Activated T-cell treated with anti-CD3 and anti-CD28 coated beads, Interleukin-2, amount 50 U/mL, for 72 hours (primary cell): Measurements from ENCODE around the gene NACAD. TPM values are rescaled to one million over a fixed set of nuclear protein-coding genes. Genes with fewer than 3 reads are reported as not detected.

Experiments
- ATAC-seq, 2 donors: fragments of 150-1000 bp; cut with Tn5 transposase; replicated peaks in 1 of 2; 2 replicates each; pipeline ENCODE4 v1.10.0; 2021; ENCODE audit warnings: moderate library complexity in 2 of 2, mild to moderate bottlenecking in 1 of 2
- DNase-seq, 2 donors: peaks; one replicate each; pipeline ENCODE4 v3.0.0; 2021 to 2022; ENCODE audit warnings: mixed read lengths in 1 of 2
- H3K27ac Mint-ChIP-seq: one replicate; pipeline ENCODE4 v1.8.0; 2022; ENCODE audit warnings: mild to moderate bottlenecking, moderate library complexity, mixed read lengths
- H3K27me3 Mint-ChIP-seq: one replicate; pipeline ENCODE4 v1.8.0; 2022; ENCODE audit warnings: low read depth, mixed read lengths
- H3K36me3 Mint-ChIP-seq, 2 donors: one replicate each; pipeline ENCODE4 v1.8.0; 2022; ENCODE audit warnings: mixed read lengths in 2 of 2, mild to moderate bottlenecking in 1 of 2; ENCODE audit not compliant: insufficient read depth in 2 of 2
- H3K4me1 Mint-ChIP-seq: one replicate; pipeline ENCODE4 v1.8.0; 2022; ENCODE audit warnings: low read depth, mixed read lengths
- H3K4me3 Mint-ChIP-seq, 2 donors: one replicate each; pipeline ENCODE4 v1.8.0; 2022; ENCODE audit warnings: mild to moderate bottlenecking in 2 of 2, mixed read lengths in 2 of 2, moderate library complexity in 2 of 2
- H3K9me3 Mint-ChIP-seq, 2 donors: one replicate each; pipeline ENCODE4 v1.8.0; 2022; ENCODE audit warnings: mixed read lengths in 2 of 2
- total RNA-seq, 2 donors: library from RNA; stranded (reverse); gene quantifications; one replicate each; pipeline ENCODE4 v1.2.3, GENCODE V29; 2022

NACAD gene
- total RNA-seq, 2 donors from 2014 or later, result 0.36 to 0.76 TPM

DNA sequence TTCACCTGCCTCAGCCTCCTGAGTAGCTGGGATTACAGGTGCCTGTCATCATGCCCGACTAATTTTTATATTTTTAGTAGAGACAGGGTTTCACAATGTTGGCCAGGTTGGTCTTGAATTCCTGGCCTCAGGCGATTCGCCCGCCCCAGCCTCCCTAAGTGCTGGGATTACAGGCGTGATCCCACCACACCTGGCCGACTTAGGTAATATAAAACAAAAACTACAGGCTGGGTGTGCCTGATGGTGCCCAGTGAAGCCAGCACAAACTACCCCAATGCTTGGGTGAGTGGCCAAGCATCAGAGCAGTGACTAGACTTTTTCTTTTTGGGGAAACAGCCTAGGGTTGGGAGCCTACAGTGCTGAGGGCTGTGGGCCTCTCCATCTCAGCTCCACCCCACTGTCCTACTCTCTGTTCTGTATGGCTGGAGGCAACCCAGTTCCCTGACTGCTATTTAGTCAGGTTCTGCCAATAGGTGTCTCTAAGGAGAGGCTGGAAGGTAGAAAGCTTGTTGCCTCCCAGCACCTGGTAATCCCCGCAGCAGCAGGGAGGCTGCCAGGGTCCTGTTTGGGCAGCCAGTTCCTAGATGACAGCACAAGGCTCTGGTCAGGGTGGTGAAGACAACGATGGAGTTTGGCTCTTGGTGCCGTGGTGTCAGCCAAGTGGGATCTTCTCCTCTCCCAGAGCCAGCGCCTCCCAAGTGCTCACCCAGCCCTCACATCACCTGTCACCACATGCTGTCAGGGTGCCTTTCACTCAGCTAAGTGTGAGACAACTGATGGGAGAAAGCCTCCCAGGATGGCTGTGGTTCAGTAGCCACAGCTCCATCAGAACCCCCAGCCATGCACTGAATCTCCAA, 10.4 kb upstream of the NACAD start:
- Mint-ChIP-seq H3K4me3 (no peak overlapping the region), H3K4me1 (no peaks in the 10 kb centered on the region), H3K36me3 (peaks cover 3 to 13% of the 10 kb centered on the region in 2 donors), H3K27ac (no peak overlapping the region), H3K27me3 (no peaks in the 10 kb centered on the region), H3K9me3 (no peaks in the 10 kb centered on the region)
- ATAC-seq, result peak; percentile 19 to 25
- no peak for DNase-seq

DNA sequence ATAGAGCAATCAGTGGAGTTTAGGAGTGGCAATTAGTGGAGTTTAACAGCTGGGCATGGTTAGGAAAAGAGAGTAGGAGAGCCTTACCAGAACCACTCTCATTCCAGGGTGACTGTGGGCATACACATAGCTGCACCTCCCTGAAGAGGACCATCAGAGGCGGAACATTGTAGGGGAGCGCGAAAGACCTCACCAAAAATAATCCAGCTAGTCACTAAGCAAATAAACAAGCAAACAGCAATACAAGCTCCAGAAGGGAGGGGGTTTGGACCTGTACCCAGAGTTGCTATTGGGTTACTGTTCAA, 4.1 kb upstream of the NACAD start:
- DNase-seq (no peak), ATAC-seq (no peak)
- no peak overlapping the region for H3K4me3 Mint-ChIP-seq
- H3K27me3 Mint-ChIP-seq, result no peaks in the 10 kb centered on the region
- peaks cover 0 to 3% of the 10 kb centered on the region in 2 donors for H3K36me3 Mint-ChIP-seq
- no peak overlapping the region for H3K27ac Mint-ChIP-seq
- H3K9me3 Mint-ChIP-seq, result no peaks in the 10 kb centered on the region
- H3K4me1 Mint-ChIP-seq, result no peaks in the 10 kb centered on the region

- no peak overlapping the region for H3K4me3 Mint-ChIP-seq
- ATAC-seq (no peak), DNase-seq (no peak)
- no peaks in the 10 kb centered on the region for H3K9me3 Mint-ChIP-seq
- peaks cover 0 to 3% of the 10 kb centered on the region in 2 donors for H3K36me3 Mint-ChIP-seq
- no peaks in the 10 kb centered on the region for H3K27me3 Mint-ChIP-seq
- no peaks in the 10 kb centered on the region for H3K4me1 Mint-ChIP-seq
- no peak overlapping the region for H3K27ac Mint-ChIP-seq
These were observed 3.5 kb upstream of the NACAD start for GRCh38 chr7:45092100-45092930.

GRCh38 chr7:45089341-45089891, 647 bp upstream of the NACAD start:
- Mint-ChIP-seq H3K9me3 (no peaks in the 10 kb centered on the region), H3K4me3 (peak overlapping the region; percentile 61 to 72), H3K27me3 (no peaks in the 10 kb centered on the region), H3K36me3 (no peaks in the 10 kb centered on the region), H3K4me1 (no peaks in the 10 kb centered on the region), H3K27ac (peak overlapping the region; percentile 15)
- ATAC-seq, result peak; percentile 49 to 64
- peak; percentile 68 to 70 for DNase-seq

DNA sequence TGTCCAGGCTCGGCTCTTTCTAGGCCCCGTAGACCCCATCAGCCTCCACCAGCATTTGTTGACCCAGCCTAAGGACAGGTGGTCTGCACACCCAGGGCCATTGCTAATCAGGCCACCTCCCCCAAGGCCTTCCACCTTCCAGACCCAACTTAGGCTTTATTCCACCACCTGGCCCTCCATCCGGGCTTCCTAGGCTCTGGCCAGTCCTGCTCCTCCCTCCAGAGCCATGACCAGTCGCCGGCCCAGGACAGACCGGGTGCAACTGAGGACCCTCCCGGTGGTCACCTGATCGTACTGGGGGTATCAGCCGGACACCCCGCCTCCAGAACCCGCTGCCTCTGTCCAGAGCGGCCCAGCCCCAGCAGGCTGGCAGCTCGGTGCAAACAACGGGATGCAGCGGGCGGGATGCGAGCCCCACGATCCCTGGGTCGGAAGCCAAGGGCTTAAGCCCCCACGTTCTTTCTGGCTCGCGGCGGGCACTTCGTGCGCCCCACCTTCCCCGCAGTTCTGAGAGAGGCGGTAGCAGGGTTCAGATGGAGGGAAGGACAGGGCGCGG, 545 bp downstream of the NACAD start:
- Mint-ChIP-seq H3K4me3 (peak overlapping the region in 1 of 2 donors; percentile 70), H3K36me3 (no peaks in the 10 kb centered on the region), H3K27me3 (no peaks in the 10 kb centered on the region), H3K9me3 (no peaks in the 10 kb centered on the region), H3K4me1 (no peaks in the 10 kb centered on the region), H3K27ac (no peak overlapping the region)
- ATAC-seq (no peak), DNase-seq (no peak)

DNA sequence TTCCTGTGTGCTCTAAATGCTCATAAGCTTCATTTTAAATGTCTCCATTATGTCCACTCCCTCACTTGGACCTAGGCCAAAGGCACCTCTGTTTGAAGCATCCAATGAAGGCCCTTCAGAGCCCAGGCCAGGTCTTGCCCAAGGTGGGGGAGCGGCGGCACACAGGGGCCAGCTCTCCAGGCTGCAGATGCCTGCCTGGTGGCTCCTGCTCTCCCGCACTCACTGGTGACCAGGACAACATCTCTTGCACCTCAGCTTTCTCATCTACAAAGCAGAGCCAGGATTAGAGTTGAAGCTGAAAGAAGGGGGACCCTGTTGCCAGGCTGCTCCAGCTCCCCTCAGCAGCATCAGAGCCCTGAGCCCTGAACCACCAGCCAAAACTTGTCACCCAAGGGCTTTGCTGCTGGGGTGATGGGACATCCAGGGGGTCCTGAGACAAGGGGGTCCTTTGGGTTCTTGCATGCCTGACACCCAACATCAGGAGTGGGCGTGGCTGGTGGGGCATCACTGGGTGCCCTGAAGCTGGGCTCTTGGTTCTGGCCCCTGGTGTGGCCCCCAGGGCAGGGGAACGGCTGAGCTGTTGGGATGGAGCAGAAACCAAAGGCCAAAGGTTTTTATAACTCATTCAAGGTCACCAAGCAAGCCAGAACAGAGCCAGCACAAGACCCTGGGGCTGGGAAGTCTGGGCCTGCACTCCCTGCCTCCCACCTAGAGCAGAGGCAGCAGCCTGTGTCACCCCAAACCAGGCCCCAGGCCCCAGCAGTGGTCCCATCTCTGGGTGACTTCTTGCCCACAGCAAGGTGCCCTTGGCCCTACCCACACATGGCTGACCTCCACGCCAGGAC, 1.2 kb downstream of the NACAD start:
- Mint-ChIP-seq H3K27me3 (no peaks in the 10 kb centered on the region), H3K4me3 (peak overlapping the region in 1 of 2 donors; percentile 70), H3K36me3 (no peaks in the 10 kb centered on the region), H3K27ac (no peak overlapping the region), H3K4me1 (no peaks in the 10 kb centered on the region), H3K9me3 (no peaks in the 10 kb centered on the region)
- ATAC-seq (no peak), DNase-seq (no peak)

GRCh38 chr7:45086331-45087065, 2.3 kb downstream of the NACAD start:
- H3K27ac Mint-ChIP-seq, result no peak overlapping the region
- H3K36me3 Mint-ChIP-seq, result no peaks in the 10 kb centered on the region
- H3K4me1 Mint-ChIP-seq, result no peaks in the 10 kb centered on the region
- no peaks in the 10 kb centered on the region for H3K9me3 Mint-ChIP-seq
- no peak overlapping the region for H3K4me3 Mint-ChIP-seq
- no peak for DNase-seq
- no peak for ATAC-seq
- no peaks in the 10 kb centered on the region for H3K27me3 Mint-ChIP-seq

- ATAC-seq (no peak), DNase-seq (no peak)
- no peaks in the 10 kb centered on the region for H3K27me3 Mint-ChIP-seq
- H3K4me1 Mint-ChIP-seq, result no peaks in the 10 kb centered on the region
- no peak overlapping the region for H3K27ac Mint-ChIP-seq
- H3K36me3 Mint-ChIP-seq, result no peaks in the 10 kb centered on the region
- H3K4me3 Mint-ChIP-seq, result no peak overlapping the region
- H3K9me3 Mint-ChIP-seq, result no peaks in the 10 kb centered on the region
These were observed 3.1 kb downstream of the NACAD start for GRCh38 chr7:45085619-45086200.

DNA sequence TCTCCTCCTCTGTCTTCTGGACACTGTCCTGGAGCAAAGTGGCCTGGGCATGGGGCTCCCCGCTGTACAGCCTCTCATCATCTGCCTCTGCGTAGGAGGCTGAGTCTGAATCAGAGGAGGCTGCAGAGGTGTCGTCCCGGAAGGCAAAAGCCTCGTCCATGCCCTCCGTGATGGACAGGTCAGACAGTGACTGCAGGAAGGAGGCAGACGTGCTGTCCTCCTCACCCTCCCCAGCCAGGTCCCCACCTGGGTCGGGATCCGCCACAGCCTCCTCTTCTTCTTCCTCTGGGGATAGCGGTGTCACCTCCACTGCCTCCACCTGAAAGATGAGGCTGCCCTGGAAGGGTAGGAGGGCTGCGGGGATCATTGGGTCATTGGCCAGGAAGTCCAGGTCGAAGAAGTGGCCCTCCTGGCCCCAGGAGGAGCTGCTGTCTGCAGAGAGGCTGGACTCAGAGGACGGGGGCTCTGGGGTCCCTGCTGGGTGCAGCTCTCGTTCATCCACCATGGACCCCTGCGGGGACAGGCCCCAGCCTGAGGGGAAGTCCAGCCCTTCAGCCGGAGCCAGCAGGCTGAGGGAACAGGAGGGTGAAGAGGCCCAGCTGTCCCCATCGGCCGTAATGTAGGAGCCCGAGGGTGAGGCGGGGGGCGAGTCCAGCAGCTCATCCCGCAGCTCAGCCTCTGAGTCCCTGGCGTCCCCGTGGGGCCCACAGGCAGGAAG, 3.7 kb downstream of the NACAD start:
- H3K36me3 Mint-ChIP-seq, result no peaks in the 10 kb centered on the region
- DNase-seq (no peak), ATAC-seq (no peak)
- H3K4me3 Mint-ChIP-seq, result no peak overlapping the region
- no peaks in the 10 kb centered on the region for H3K9me3 Mint-ChIP-seq
- H3K4me1 Mint-ChIP-seq, result no peaks in the 10 kb centered on the region
- H3K27ac Mint-ChIP-seq, result no peak overlapping the region
- H3K27me3 Mint-ChIP-seq, result no peaks in the 10 kb centered on the region

GRCh38 chr7:45084336-45084735, 4.4 kb downstream of the NACAD start:
- ATAC-seq (no peak), DNase-seq (no peak)
- H3K27me3 Mint-ChIP-seq, result no peaks in the 10 kb centered on the region
- H3K9me3 Mint-ChIP-seq, result no peaks in the 10 kb centered on the region
- no peaks in the 10 kb centered on the region for H3K4me1 Mint-ChIP-seq
- H3K4me3 Mint-ChIP-seq, result no peak overlapping the region
- H3K27ac Mint-ChIP-seq, result no peak overlapping the region
- H3K36me3 Mint-ChIP-seq, result no peaks in the 10 kb centered on the region

GRCh38 chr7:45082831-45083331, 5.9 kb downstream of the NACAD start:
- no peak for DNase-seq
- Mint-ChIP-seq H3K36me3 (no peaks in the 10 kb centered on the region), H3K9me3 (no peaks in the 10 kb centered on the region), H3K4me1 (no peaks in the 10 kb centered on the region), H3K4me3 (no peak overlapping the region), H3K27ac (no peak overlapping the region), H3K27me3 (no peaks in the 10 kb centered on the region)
- ATAC-seq, result peak; percentile 4 to 7
